ENCODE data around the gene PCDH17. TPM values are rescaled to one million over a fixed set of nuclear protein-coding genes. Genes with fewer than 3 reads are reported as not detected.

PCDH17 gene
- total RNA-seq, 4 donors from 2014 or later: 0.88 to 4.1 (median 1.8) TPM

GRCh38 chr13:57604442-57604841 lies 27.1 kb upstream of the PCDH17 start:
- Histone ChIP-seq H3K27me3 (no peaks in the 10 kb centered on the region), H3K36me3 (no peaks in the 10 kb centered on the region), H3K9me3 (no peaks in the 10 kb centered on the region), H3K4me1 (no peaks in the 10 kb centered on the region), H3K27ac (no peak overlapping the region), H3K4me3 (no peak overlapping the region)
- no peak for DNase-seq
- no peak for TF ChIP-seq POLR2A (IDR thresholded peaks at IDR 0.05)

- Histone ChIP-seq H3K36me3 (no peaks in the 10 kb centered on the region), H3K27me3 (no peaks in the 10 kb centered on the region), H3K4me1 (no peaks in the 10 kb centered on the region), H3K9me3 (no peaks in the 10 kb centered on the region), H3K27ac (no peak overlapping the region), H3K4me3 (no peak overlapping the region)
- no peak for DNase-seq
- TF ChIP-seq POLR2A (IDR thresholded peaks at IDR 0.05) (no peak), CTCF (IDR thresholded peaks at IDR 0.05) (no peak)
These were observed 19.6 kb upstream of the PCDH17 start for GRCh38 chr13:57611969-57612368.

- Histone ChIP-seq H3K27ac (no peak overlapping the region), H3K4me1 (no peaks in the 10 kb centered on the region), H3K36me3 (no peaks in the 10 kb centered on the region), H3K9me3 (no peaks in the 10 kb centered on the region), H3K27me3 (no peaks in the 10 kb centered on the region), H3K4me3 (no peak overlapping the region)
- no peak for TF ChIP-seq CTCF (IDR thresholded peaks at IDR 0.05)
- TF ChIP-seq POLR2A (IDR thresholded peaks at IDR 0.05): no peak
- DNase-seq: no peak
These were observed 19.0 kb upstream of the PCDH17 start for GRCh38 chr13:57612568-57612967.

- no peak overlapping the region for H3K27ac ChIP-seq
- H3K27me3 ChIP-seq: peaks cover 0 to 5% of the 10 kb centered on the region in 2 donors
- no peaks in the 10 kb centered on the region for H3K36me3 ChIP-seq
- peak in 1 of 3 donors; percentile 47 for DNase-seq
- no peaks in the 10 kb centered on the region for H3K9me3 ChIP-seq
- H3K4me3 ChIP-seq: no peak overlapping the region
- TF ChIP-seq POLR2A (IDR thresholded peaks at IDR 0.05) (no peak), CTCF (IDR thresholded peaks at IDR 0.05) (peak in 4 of 6 experiments; percentile 42 to 60 (median 51))
- peaks cover 0 to 7% (median 0%) of the 10 kb centered on the region in 4 donors for H3K4me1 ChIP-seq
These were observed 6.7 kb upstream of the PCDH17 start for GRCh38 chr13:57624565-57625435.

- H3K36me3 ChIP-seq: no peaks in the 10 kb centered on the region
- H3K4me3 ChIP-seq: no peak overlapping the region
- peaks cover 0 to 17% (median 0%) of the 10 kb centered on the region in 4 donors for H3K4me1 ChIP-seq
- no peak for DNase-seq
- peaks cover 0 to 15% of the 10 kb centered on the region in 2 donors for H3K27me3 ChIP-seq
- H3K27ac ChIP-seq: no peak overlapping the region
- no peak for TF ChIP-seq POLR2A (IDR thresholded peaks at IDR 0.05)
- peak in 4 of 6 experiments; percentile 32 to 47 (median 40) for TF ChIP-seq CTCF (IDR thresholded peaks at IDR 0.05)
- H3K9me3 ChIP-seq: peaks cover 0 to under 1% (median 0%) of the 10 kb centered on the region in 4 donors
These were observed 3.9 kb upstream of the PCDH17 start for GRCh38 chr13:57627663-57628062.

- DNase-seq: peak in 1 of 3 donors; percentile 30
- Histone ChIP-seq H3K9me3 (peaks cover 0 to 5% (median 0%) of the 10 kb centered on the region in 4 donors), H3K36me3 (no peaks in the 10 kb centered on the region), H3K27ac (no peak overlapping the region), H3K4me1 (peaks cover 0 to 17% (median 0%) of the 10 kb centered on the region in 4 donors), H3K4me3 (peak overlapping the region in 3 of 4 donors; percentile 6 to 49 (median 35)), H3K27me3 (peaks cover 0 to 22% of the 10 kb centered on the region in 2 donors)
- TF ChIP-seq POLR2A (IDR thresholded peaks at IDR 0.05): no peak
- TF ChIP-seq CTCF (IDR thresholded peaks at IDR 0.05): no peak
These were observed 2.1 kb upstream of the PCDH17 start for GRCh38 chr13:57629391-57629804.
